ENCODE measurements around the gene FRMD1.

The FRMD1 gene

DNA sequence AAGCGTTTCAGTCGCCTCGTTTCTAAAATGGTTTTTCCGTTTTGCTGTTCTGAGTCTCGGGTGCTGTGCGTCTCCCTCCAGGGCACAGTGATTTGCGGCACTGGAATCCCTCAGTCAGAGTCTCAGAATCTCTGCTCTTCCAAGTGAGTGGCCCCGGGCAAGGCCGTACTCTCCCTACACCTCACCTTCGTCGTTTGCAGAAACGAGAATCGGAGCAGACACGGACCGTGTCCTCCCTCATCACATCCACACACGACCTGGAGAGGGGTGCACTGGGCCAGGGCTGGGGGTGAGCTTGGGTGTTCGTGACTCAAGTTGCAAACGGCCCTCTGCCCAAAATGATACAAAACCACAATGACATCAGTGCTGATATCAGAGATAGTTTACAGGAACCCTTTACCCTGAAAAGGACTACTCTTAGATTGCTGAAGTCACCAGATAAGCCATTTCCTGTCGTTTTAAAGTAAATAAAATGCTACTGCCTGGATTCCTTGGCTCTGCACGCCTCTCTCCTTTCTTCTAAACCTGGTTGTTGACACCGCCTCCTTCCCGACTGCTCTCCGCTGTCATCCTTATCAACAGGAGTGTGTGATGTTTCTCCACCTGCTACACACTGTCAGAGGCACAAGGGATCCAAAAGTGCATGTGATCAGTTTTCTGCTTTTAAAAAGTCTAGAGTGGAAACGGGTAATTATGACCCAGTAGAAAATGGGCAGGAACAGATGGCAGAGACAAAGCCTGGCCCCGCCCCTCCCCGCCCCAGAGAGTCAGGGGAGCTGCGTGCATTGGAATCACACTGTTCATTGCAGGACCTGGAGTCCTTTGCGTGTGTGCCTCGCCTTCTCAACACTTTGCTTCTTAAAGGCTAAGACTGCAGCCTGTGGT lies 43.1 kb downstream of the FRMD1 start:
- DNase-seq (ENCODE audit: low spot score in 2 of 2), result no peak
- Mint-ChIP-seq H3K4me3 (no peak overlapping the region), H3K4me1 (no peaks in the 10 kb centered on the region), H3K27ac (no peak overlapping the region), H3K27me3 (peaks cover 4% of the 10 kb centered on the region), H3K36me3 (no peaks in the 10 kb centered on the region), H3K9me3 (peaks cover 4% of the 10 kb centered on the region)
- no peak for ATAC-seq (ENCODE audit: low read depth)

DNA sequence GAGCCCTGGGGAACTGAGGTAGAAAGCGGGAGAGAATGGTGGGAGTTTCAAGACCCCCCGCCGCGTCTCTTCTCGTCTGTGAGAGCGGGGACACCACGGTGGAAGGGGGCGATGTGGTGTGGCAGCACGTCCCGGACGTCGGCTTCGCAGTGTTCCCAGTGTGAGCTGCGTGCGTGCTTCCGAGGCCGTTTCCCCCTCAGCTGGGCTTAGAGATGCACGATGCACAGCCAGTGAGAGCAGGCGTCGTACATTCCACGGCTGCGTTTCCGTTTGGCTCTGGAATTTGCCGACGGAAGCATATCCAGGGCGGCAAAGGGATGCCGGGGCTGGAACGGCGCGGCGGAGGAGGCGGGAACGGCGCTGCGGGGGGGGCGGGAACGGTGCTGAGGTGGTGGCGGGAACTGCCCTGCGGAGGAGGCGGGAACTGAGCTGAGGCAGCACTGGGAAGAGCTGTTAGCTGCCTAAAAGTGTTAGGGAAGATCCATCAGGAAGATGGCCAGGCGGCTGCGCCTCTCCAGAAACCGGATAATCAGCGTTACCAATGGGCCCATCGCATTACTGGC lies 43.8 kb downstream of the FRMD1 start:
- no peak overlapping the region for H3K27ac Mint-ChIP-seq
- no peaks in the 10 kb centered on the region for H3K36me3 Mint-ChIP-seq
- no peaks in the 10 kb centered on the region for H3K4me1 Mint-ChIP-seq
- H3K27me3 Mint-ChIP-seq, result peaks cover 8% of the 10 kb centered on the region
- ATAC-seq (ENCODE audit: low read depth), result no peak
- H3K4me3 Mint-ChIP-seq, result no peak overlapping the region
- DNase-seq (ENCODE audit: low spot score in 2 of 2), result no peak
- H3K9me3 Mint-ChIP-seq, result peaks cover 1% of the 10 kb centered on the region

DNA sequence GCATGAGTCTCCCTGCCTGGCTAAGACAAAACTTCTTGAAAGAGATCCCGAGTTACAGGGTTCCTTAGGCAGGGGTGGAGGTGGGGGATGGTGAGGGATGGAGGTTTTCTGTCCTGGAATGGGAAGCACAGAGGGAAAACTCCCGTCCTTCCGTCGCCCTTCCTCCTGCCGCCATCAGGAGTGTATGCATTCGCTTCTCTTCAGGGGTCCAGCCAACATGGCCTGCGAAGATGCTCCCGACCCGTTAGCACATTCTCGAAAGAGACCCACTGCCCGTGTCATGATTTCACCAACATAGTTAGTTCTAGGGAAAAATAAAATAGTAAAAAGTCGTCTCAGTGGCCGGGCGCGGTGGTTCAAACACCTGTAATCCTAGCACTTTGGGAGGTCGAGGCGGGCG lies 44.5 kb downstream of the FRMD1 start:
- no peaks in the 10 kb centered on the region for H3K4me1 Mint-ChIP-seq

DNA sequence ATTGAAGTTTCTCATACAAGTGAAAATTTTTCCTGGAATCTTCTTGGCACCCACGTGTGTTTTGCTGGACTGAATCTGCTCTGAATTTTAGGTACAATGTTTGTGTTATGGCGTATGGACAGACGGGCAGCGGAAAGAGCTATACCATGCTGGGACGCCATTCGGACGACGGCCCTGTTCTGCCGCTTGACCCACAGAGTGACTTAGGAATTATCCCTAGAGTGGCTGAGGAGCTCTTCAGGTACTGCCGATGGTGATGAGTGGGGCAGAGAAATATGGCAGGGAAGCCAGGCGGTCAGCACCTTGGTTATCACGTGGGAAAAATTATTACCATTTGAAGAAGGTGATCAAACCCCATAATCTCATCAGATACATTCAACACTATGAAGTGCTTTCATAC lies 45.2 kb downstream of the FRMD1 start:
- DNase-seq (ENCODE audit: low spot score in 2 of 2) (no peak), ATAC-seq (ENCODE audit: low read depth) (no peak)
- Mint-ChIP-seq H3K9me3 (peaks cover 1% of the 10 kb centered on the region), H3K27me3 (peaks cover 8% of the 10 kb centered on the region), H3K36me3 (no peaks in the 10 kb centered on the region), H3K27ac (no peak overlapping the region), H3K4me3 (no peak overlapping the region), H3K4me1 (no peaks in the 10 kb centered on the region)

More for the DNA sequence above, 44.5 kb downstream of the FRMD1 start:
- Mint-ChIP-seq H3K27me3 (peaks cover 8% of the 10 kb centered on the region), H3K36me3 (no peaks in the 10 kb centered on the region), H3K27ac (no peak overlapping the region), H3K4me3 (no peak overlapping the region), H3K9me3 (peaks cover 1% of the 10 kb centered on the region)
- ATAC-seq (ENCODE audit: low read depth), result no peak
- no peak for DNase-seq (ENCODE audit: low spot score in 2 of 2)

DNA sequence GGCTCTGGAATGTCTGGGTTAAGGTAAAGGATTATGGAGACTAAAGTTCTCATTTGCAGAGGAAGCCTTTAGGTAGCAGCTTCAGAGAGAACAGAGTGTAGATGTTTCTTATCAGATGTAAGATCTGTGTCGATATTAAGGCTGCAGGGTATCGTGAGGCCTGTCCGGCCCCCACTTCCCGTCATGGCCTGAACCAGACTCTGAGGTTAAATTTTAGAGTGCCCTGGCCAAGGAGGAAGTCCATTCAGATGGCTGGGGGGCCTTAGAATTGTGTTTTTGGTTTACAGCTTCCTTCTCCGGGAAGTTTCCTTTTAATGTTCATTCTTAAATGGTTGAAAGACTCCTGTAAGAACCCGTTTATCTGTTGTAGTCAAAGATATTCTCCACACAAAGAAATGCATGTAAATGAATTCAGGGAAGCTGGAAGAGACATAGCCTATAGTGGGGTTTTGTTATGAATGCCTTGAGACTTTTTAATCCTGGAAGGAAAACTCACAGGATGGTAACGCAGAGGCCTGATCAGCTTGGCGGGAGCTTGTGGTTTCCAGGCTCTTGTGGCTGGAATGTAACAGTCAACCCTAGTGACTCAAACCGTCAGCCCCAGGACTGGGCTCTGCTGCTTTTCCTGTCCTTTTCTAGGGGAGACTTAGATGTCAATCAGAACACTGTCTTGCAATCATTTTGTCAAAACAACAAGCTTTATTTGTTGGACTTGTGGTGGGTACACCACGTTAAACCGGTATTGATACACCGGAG lies 46.8 kb downstream of the FRMD1 start:
- Mint-ChIP-seq H3K36me3 (no peaks in the 10 kb centered on the region), H3K9me3 (peaks cover 1% of the 10 kb centered on the region), H3K27me3 (peaks cover 8% of the 10 kb centered on the region), H3K4me3 (no peak overlapping the region), H3K4me1 (no peaks in the 10 kb centered on the region), H3K27ac (no peak overlapping the region)
- DNase-seq (ENCODE audit: low spot score in 2 of 2), result no peak
- no peak for ATAC-seq (ENCODE audit: low read depth)

DNA sequence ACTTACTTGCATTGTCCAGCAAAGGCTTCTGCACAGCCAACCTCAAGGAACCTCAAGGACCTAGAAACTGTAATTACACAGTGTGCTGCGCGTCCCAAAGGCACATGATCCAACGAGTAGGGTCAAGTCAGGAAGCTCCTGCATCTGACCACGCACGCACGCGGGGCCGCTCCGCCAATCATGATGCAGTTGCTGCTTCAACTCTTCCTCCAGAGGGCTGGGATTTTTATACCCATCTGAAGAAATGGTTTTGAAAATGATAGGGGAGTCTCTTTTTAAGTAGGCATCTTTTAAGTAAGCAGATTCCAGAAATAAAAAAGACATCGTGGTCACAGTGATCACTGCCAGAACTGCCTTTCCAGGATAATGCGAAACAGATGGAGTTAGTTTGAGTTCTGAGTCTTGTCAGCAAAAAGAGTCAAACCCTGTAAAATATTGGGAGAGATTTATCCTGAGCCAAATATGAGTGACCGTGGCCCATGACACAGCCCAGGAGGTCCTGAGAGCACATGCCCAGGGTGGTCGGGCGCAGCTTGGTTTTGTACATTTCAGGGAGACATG lies 47.5 kb downstream of the FRMD1 start:
- no peaks in the 10 kb centered on the region for H3K36me3 Mint-ChIP-seq
- ATAC-seq (ENCODE audit: low read depth) (no peak), DNase-seq (ENCODE audit: low spot score in 2 of 2) (no peak)
- peaks cover 1% of the 10 kb centered on the region for H3K9me3 Mint-ChIP-seq
- no peaks in the 10 kb centered on the region for H3K4me1 Mint-ChIP-seq
- no peak overlapping the region for H3K27ac Mint-ChIP-seq
- H3K4me3 Mint-ChIP-seq, result no peak overlapping the region
- peaks cover 7% of the 10 kb centered on the region for H3K27me3 Mint-ChIP-seq

DNA sequence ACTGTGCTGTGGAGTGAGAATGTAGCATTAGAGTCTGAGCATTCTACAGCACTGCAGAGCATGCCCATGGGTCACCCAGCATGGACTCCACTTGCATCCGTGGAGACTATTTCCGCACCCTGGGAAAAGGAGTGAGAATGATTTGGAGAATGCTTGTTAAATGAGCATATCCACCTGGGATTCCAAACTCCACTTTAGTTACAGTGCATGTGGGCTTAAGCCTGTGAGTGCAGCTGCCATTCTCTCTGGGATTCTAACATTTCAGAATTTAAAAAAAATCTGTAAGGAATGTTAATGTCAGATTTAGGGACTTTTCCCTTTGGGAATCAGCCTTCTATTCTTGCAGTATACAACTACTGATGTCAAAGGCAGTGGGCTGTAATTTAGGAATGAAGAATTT lies 48.1 kb downstream of the FRMD1 start:
- Mint-ChIP-seq H3K27me3 (peaks cover 4% of the 10 kb centered on the region), H3K36me3 (no peaks in the 10 kb centered on the region), H3K27ac (no peak overlapping the region), H3K4me3 (no peak overlapping the region), H3K9me3 (no peaks in the 10 kb centered on the region), H3K4me1 (no peaks in the 10 kb centered on the region)
- DNase-seq (ENCODE audit: low spot score in 2 of 2) (no peak), ATAC-seq (ENCODE audit: low read depth) (no peak)

DNA sequence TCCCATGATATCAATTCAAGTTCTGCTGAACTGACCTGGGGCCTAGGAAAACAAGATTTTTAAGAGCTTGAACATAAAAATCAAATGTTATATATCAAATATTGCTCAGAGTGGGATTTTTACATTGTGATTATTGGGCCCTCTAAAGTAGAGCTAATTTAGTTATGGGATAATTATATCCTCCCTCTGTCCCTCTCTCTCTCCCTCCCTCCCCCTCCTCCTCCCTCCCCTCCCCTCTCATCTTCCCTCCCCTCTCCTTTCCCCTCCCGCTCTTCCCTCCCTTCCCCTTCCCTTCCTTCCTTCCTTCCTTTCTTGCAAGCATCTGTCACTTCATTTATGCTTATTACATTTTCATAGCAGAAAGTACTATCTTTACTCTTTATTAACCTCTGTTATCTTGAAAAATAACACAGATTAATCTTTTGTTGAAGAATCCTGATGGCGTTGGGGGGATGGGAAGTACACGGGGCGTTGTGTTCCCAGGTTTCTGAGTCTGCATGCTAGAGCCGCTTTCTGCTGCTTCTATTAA lies 48.7 kb downstream of the FRMD1 start:
- H3K4me1 Mint-ChIP-seq, result no peaks in the 10 kb centered on the region
- H3K4me3 Mint-ChIP-seq, result no peak overlapping the region
- DNase-seq (ENCODE audit: low spot score in 2 of 2), result no peak
- H3K27me3 Mint-ChIP-seq, result peaks cover 4% of the 10 kb centered on the region
- ATAC-seq (ENCODE audit: low read depth), result no peak
- no peak overlapping the region for H3K27ac Mint-ChIP-seq
- H3K9me3 Mint-ChIP-seq, result no peaks in the 10 kb centered on the region
- H3K36me3 Mint-ChIP-seq, result no peaks in the 10 kb centered on the region

DNA sequence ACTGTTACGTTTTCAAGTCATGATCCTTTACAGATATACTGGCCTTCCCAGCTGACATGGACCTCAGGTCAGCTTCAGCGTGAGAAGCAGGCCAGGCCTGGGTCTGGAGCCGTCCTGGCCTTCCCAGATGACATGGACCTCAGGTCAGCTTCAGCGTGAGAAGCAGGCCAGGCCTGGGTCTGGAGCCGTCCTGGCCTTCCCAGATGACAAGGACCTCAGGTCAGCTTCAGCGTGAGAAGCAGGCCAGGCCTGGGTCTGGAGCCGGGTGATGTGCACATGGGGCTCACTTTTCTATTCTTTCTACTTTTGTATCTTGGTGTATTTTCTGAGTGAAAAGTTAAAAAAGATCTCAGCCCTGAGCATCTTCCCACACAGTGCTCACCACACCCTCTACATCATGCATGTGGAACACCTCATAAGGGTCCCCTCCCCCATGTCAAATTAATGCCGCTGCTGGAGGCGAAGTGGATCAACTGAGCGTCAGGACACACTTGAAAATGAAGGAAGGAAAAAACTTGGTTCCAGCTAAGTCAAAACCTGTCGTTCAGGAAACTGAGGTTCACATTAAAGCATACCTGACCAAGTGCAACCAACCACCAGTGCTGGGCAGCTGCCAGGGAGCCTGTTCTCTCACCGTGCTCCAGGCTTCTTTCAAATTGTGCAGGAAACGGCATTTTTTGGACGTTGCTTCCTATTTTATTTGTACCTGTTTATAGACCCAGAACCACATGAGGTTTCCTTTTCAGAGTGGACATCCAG lies 49.4 kb downstream of the FRMD1 start:
- H3K9me3 Mint-ChIP-seq, result no peaks in the 10 kb centered on the region
- no peak overlapping the region for H3K27ac Mint-ChIP-seq
- H3K4me1 Mint-ChIP-seq, result no peaks in the 10 kb centered on the region
- DNase-seq (ENCODE audit: low spot score in 2 of 2) (no peak), ATAC-seq (ENCODE audit: low read depth) (no peak)
- H3K4me3 Mint-ChIP-seq, result no peak overlapping the region
- H3K36me3 Mint-ChIP-seq, result no peaks in the 10 kb centered on the region
- H3K27me3 Mint-ChIP-seq, result peaks cover 6% of the 10 kb centered on the region

DNA sequence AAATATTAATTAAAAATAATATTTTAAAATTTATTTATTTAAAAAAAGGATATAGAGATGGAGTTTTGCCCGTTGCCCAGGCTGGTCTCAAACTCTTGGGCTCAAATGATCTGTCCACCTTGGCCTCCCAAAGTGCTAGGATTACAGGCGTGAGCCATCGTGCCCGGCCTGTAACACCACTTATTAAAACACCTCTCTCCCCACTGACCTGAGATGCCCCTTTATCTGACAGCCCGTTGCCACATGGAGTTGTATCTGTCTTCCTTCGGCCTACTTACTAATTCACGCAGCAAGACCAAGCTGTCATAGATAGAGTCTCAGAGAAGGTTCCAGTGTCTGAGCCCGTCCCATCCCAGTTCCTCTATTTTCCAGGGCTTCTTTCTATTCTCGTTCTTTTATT lies 50.8 kb downstream of the FRMD1 start:
- H3K27ac Mint-ChIP-seq, result no peak overlapping the region
- peaks cover 6% of the 10 kb centered on the region for H3K27me3 Mint-ChIP-seq
- no peaks in the 10 kb centered on the region for H3K36me3 Mint-ChIP-seq
- DNase-seq (ENCODE audit: low spot score in 2 of 2) (no peak), ATAC-seq (ENCODE audit: low read depth) (no peak)
- no peak overlapping the region for H3K4me3 Mint-ChIP-seq
- no peaks in the 10 kb centered on the region for H3K9me3 Mint-ChIP-seq
- H3K4me1 Mint-ChIP-seq, result no peaks in the 10 kb centered on the region

DNA sequence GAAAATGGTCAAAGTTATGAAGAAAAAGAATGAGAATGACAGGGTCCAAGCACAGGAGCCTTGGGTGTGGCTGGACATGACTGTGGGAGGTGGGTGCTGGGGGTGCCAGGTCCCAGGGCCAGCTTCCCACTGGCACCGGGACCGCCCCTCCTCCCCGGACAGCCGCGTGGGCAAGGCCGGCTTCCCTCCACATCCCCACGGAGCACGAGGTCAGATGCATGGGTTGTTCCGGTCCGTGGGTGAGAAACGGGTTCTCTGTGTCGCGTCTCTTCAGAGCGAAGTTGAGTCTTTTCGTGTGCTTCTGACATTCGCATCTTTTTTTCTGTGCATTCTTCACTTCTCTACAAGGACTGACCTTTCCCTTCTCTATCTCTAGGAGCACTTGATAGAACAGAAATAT lies 51.5 kb downstream of the FRMD1 start:
- H3K9me3 Mint-ChIP-seq, result no peaks in the 10 kb centered on the region
- no peak overlapping the region for H3K27ac Mint-ChIP-seq
- no peak for DNase-seq (ENCODE audit: low spot score in 2 of 2)
- no peaks in the 10 kb centered on the region for H3K4me1 Mint-ChIP-seq
- no peak overlapping the region for H3K4me3 Mint-ChIP-seq
- ATAC-seq (ENCODE audit: low read depth), result no peak
- no peaks in the 10 kb centered on the region for H3K36me3 Mint-ChIP-seq
- H3K27me3 Mint-ChIP-seq, result peaks cover 6% of the 10 kb centered on the region

DNA sequence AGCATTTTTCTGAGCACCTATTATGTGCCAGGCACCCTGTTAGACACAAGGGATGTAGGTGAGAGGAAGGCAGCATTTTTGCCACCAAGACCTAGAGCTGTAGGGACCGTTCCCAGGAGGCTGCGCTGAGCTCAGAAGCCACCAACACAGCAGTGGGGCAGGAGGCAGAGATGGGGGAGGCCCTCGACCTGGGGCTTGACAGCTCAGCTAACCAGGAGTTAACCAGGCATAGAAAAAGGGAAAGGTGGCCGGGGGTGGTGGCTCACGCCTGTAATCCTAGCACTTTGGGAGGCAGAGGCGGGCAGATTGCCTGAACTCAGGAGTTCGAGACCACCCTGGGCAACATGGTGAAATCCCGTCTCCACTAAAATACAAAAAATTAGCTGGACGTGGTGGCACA lies 52.1 kb downstream of the FRMD1 start:
- ATAC-seq (ENCODE audit: low read depth), result no peak
- no peaks in the 10 kb centered on the region for H3K9me3 Mint-ChIP-seq
- no peak for DNase-seq (ENCODE audit: low spot score in 2 of 2)
- no peaks in the 10 kb centered on the region for H3K36me3 Mint-ChIP-seq
- peaks cover 6% of the 10 kb centered on the region for H3K27me3 Mint-ChIP-seq
- no peaks in the 10 kb centered on the region for H3K4me1 Mint-ChIP-seq
- no peak overlapping the region for H3K27ac Mint-ChIP-seq
- H3K4me3 Mint-ChIP-seq, result no peak overlapping the region

DNA sequence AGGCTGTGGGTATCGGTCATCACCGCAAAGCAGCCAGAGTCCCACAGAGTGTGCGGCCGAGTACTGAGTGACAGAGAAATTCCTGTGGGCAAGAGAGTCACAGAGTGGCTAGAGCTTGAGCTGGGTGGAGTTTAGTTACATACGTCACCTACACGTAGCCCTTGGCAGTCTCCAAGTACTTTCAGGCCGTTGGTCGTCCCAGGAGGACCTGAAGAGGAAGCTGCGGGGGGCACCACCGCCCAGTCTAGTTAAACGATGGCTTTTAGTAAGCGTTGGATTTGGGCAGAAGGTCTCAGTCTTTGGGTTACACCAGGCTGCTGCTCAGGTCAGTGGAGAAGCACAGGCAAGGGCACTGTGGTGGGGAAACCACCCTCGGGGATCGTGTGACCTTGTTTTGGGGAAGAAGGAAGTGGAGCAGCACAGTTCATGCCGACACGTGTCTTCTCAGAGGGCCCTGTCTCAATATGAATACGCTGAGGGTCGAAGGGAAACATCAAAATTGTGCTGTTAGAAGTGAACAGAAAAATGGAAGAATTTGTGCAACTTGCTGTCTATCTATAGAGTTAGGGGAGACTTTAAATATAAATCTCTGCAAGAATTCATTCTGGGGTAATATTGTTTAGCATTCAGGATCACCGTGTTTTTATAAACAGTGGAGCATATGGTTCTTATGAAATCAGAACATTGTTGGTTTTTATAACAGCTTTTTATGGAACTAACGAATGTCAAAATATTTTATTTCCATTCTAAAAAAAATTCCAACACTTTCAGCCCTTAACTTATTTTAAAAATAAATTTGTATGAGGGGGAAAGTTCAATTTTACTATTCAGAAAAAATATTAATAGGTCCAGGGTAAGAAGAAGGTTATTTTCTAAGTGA lies 52.9 kb downstream of the FRMD1 start:
- H3K4me1 Mint-ChIP-seq, result no peaks in the 10 kb centered on the region
- DNase-seq (ENCODE audit: low spot score in 2 of 2) (no peak), ATAC-seq (ENCODE audit: low read depth) (no peak)
- no peaks in the 10 kb centered on the region for H3K36me3 Mint-ChIP-seq
- no peak overlapping the region for H3K4me3 Mint-ChIP-seq
- H3K27me3 Mint-ChIP-seq, result peaks cover 6% of the 10 kb centered on the region
- H3K9me3 Mint-ChIP-seq, result no peaks in the 10 kb centered on the region
- no peak overlapping the region for H3K27ac Mint-ChIP-seq

All from memory B cell (primary cell).